ENCODE results near the gene SH3PXD2A. TPM values are rescaled to one million over a fixed set of nuclear protein-coding genes. Genes with fewer than 3 reads are reported as not detected.

Gene SH3PXD2A
- total RNA-seq, 1 donor: 58.3 TPM

GRCh38 chr10:103668351-103669242 is 186.8 kb downstream of the SH3PXD2A start:
- peak overlapping the region; percentile 33 for H3K4me3 ChIP-seq (ENCODE audit: low read depth, low read length)
- no peak for TF ChIP-seq CTCF (IDR thresholded peaks at IDR 0.05; ENCODE audit: insufficient read depth, low read depth, low read length)
- DNase-seq (ENCODE audit: low read depth): peak; percentile 76

- H3K4me3 ChIP-seq (ENCODE audit: low read depth, low read length): no peak overlapping the region
- TF ChIP-seq CTCF (IDR thresholded peaks at IDR 0.05; ENCODE audit: insufficient read depth, low read depth, low read length): no peak
- DNase-seq (ENCODE audit: low read depth): peak; percentile 83
Observed at GRCh38 chr10:103667356-103667755, 188.0 kb downstream of the SH3PXD2A start.

- no peak for TF ChIP-seq CTCF (IDR thresholded peaks at IDR 0.05; ENCODE audit: insufficient read depth, low read depth, low read length)
- H3K4me3 ChIP-seq (ENCODE audit: low read depth, low read length): no peak overlapping the region
- DNase-seq (ENCODE audit: low read depth): no peak
Observed at GRCh38 chr10:103666762-103667150, 188.6 kb downstream of the SH3PXD2A start.

GRCh38 chr10:103666087-103666761 is 189.2 kb downstream of the SH3PXD2A start:
- peak; percentile 41 for DNase-seq (ENCODE audit: low read depth)
- H3K4me3 ChIP-seq (ENCODE audit: low read depth, low read length): no peak overlapping the region
- peak; percentile 54 for TF ChIP-seq CTCF (IDR thresholded peaks at IDR 0.05; ENCODE audit: insufficient read depth, low read depth, low read length)

DNA sequence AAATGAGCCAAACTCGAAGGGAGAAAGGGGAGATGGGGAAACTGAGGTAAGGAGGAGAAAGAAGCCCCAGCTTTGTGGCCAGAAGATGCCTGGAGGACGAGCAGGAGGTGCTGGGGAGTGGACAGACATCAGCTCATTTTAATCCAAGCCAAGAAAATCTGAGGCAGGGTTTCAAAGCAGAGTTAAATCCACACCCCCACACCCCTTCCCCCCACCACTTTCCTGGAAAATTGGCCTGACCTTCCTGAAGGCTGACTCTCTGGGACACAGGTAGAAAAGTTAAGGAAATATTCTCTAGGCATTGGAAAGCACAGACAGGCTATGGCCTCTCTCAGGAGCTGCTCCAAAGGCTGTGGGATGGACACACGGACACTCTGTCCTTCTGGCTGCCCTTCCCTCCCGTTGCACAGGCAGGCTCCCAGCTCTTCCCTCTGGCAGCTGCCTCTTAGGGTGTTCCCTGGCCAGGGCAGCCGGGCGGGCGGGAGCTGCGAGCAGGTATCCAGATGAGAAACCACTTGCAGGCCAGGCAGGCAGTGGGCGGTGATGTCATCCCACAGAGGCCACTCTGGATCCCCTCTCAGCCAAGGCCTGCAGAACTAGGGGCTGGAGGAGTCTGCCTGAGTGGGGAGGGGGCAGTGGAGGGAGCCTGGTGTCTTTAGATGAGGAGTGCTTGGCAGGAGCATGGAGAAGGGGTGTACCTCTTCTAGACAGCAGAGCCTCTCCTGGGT is 190.1 kb downstream of the SH3PXD2A start:
- H3K4me3 ChIP-seq (ENCODE audit: low read depth, low read length): no peak overlapping the region
- no peak for DNase-seq (ENCODE audit: low read depth)
- no peak for TF ChIP-seq CTCF (IDR thresholded peaks at IDR 0.05; ENCODE audit: insufficient read depth, low read depth, low read length)

- DNase-seq (ENCODE audit: low read depth): no peak
- no peak overlapping the region for H3K4me3 ChIP-seq (ENCODE audit: low read depth, low read length)
- no peak for TF ChIP-seq CTCF (IDR thresholded peaks at IDR 0.05; ENCODE audit: insufficient read depth, low read depth, low read length)
Observed at GRCh38 chr10:103663802-103664201, 191.6 kb downstream of the SH3PXD2A start.

Measured in fibroblast of villous mesenchyme (primary cell).